Prostate gland (tissue), 2 donors: ENCODE results near the gene LIME1. TPM values are rescaled to one million over a fixed set of nuclear protein-coding genes. Genes with fewer than 3 reads are reported as not detected.

Experiments used
- DNase-seq: peaks from one replicate; pipeline ENCODE4 v3.0.0-alpha.2; 2019; ENCODE audit warnings: low spot score
- H3K27ac ChIP-seq, 2 donors: fragments of 200-600 bp; sonication (generic); 2 replicates each; pipeline ENCODE4 v1.5.1; 2017 to 2019
- H3K27me3 ChIP-seq: fragments of 200-600 bp; sonication (generic); replicated peaks from 2 replicates; pipeline ENCODE4 v1.5.1; 2019; ENCODE audit not compliant: insufficient read depth
- H3K36me3 ChIP-seq, 2 donors: fragments of 200-600 bp; sonication (generic); 1 replicate in 1 of 2; 2 replicates in 1 of 2; pipeline versions ENCODE4 v1.5.1 to v1.8.1; 2017 to 2019
- H3K4me1 ChIP-seq: fragments of 200-600 bp; sonication (generic); replicated peaks from 2 replicates; pipeline ENCODE4 v1.5.1; 2019
- H3K4me3 ChIP-seq, 2 donors: fragments of 200-600 bp; sonication (generic); 2 replicates each; pipeline ENCODE4 v1.5.1; 2017 to 2019
- H3K9me3 ChIP-seq: fragments of 200-600 bp; sonication (generic); 2 replicates; pipeline ENCODE4 v1.5.1; 2017
- CTCF ChIP-seq, 4 experiments: fragments of 200-600 bp in 2 of 4; fragments of 450-650 bp in 2 of 4; sonication (generic) in 2 of 4; IDR thresholded peaks; 1 replicate in 3 of 4; 2 replicates in 1 of 4; pipeline ENCODE4 v1.5.1; 2016 to 2019; ENCODE audit warnings: antibody characterized with exemption in 4 of 4, mild to moderate bottlenecking in 2 of 4, moderate library complexity in 2 of 4
- POLR2A ChIP-seq: fragments of 450-650 bp; IDR thresholded peaks from one replicate; pipeline ENCODE4 v1.6.1; 2016; ENCODE audit warnings: antibody characterized with exemption, mild to moderate bottlenecking
- POLR2AphosphoS5 ChIP-seq: sonication (generic); formaldehyde crosslinking; IDR thresholded peaks from one replicate; pipeline ENCODE4 v1.6.1; 2017; ENCODE audit warnings: antibody characterized with exemption
- WGBS: methylation state at CpG from one replicate; pipeline ENCODE4 v1.1.5; 2018; 5-methylcytosine and 5-hydroxymethylcytosine counted together
- intact Hi-C: fragments of 100-400 bp; cut with DNase I; formaldehyde crosslinking; loops from one replicate; pipeline ENCODE4 v1.14.2; 2022
- total RNA-seq, 2 donors: library from RNA; depleted of rRNA; stranded (reverse); fragments of >200 nt; gene quantifications; one replicate each; pipeline ENCODE4 v1.1.0, GENCODE V29; 2016

LIME1 gene
- total RNA-seq, 2 donors from 2014 or later: 35.0 to 44.4 TPM

GRCh38 chr20:63768591-63769515 lies 32.4 kb downstream of the LIME1 start:
- intact Hi-C loops: no loop called here
- 87% methylated on average over 26 of the region's 26 CpGs for whole genome bisulfite sequencing
- no peak for DNase-seq

GRCh38 chr20:63769891-63770474 lies 33.5 kb downstream of the LIME1 start:
- H3K4me1 ChIP-seq: no peaks in the 10 kb centered on the region
- no peak overlapping the region for H3K27ac ChIP-seq
- DNase-seq: no peak
- intact Hi-C loops: loop anchor here (10.0 kb wide), 1 partner anchor 205 kb away; the partner anchor contains the start of gene SAMD10
- no peaks in the 10 kb centered on the region for H3K27me3 ChIP-seq
- TF ChIP-seq POLR2A (no peak), POLR2AphosphoS5 (no peak), CTCF (IDR thresholded peaks at IDR 0.05) (no peak)
- WGBS: 89% methylated on average over 31 of the region's 31 CpGs
- H3K4me3 ChIP-seq: no peak overlapping the region
- no peaks in the 10 kb centered on the region for H3K9me3 ChIP-seq
- no peaks in the 10 kb centered on the region for H3K36me3 ChIP-seq

More at GRCh38 chr20:63768591-63769515, 32.4 kb downstream of the LIME1 start:
- TF ChIP-seq POLR2AphosphoS5 (no peak), CTCF (IDR thresholded peaks at IDR 0.05) (no peak), POLR2A (no peak)
- no peak overlapping the region for H3K27ac ChIP-seq
- H3K4me1 ChIP-seq: no peaks in the 10 kb centered on the region
- H3K9me3 ChIP-seq: no peaks in the 10 kb centered on the region
- H3K4me3 ChIP-seq: no peak overlapping the region
- H3K27me3 ChIP-seq: no peaks in the 10 kb centered on the region
- H3K36me3 ChIP-seq: no peaks in the 10 kb centered on the region

- Histone ChIP-seq H3K9me3 (no peaks in the 10 kb centered on the region), H3K36me3 (no peaks in the 10 kb centered on the region), H3K27ac (no peak overlapping the region), H3K27me3 (no peaks in the 10 kb centered on the region), H3K4me3 (no peak overlapping the region), H3K4me1 (no peaks in the 10 kb centered on the region)
- intact Hi-C loops: loop anchor here (10.0 kb wide), 1 partner anchor 204 kb away; the partner anchor contains the start of gene SAMD10
- DNase-seq: no peak
- TF ChIP-seq POLR2A: no peak
- TF ChIP-seq CTCF (IDR thresholded peaks at IDR 0.05): no peak
- no peak for TF ChIP-seq POLR2AphosphoS5
- 92% methylated on average over 48 of the region's 52 CpGs for WGBS
Measured at GRCh38 chr20:63771046-63771707, 34.7 kb downstream of the LIME1 start.

- intact Hi-C loops: loop anchor here (10.0 kb wide), 1 partner anchor 202 kb away; the partner anchor contains the start of gene SAMD10
- Histone ChIP-seq H3K4me3 (no peak overlapping the region), H3K9me3 (no peaks in the 10 kb centered on the region), H3K36me3 (no peaks in the 10 kb centered on the region), H3K27me3 (no peaks in the 10 kb centered on the region), H3K27ac (no peak overlapping the region), H3K4me1 (no peaks in the 10 kb centered on the region)
- TF ChIP-seq CTCF (IDR thresholded peaks at IDR 0.05) (no peak), POLR2A (no peak), POLR2AphosphoS5 (no peak)
- no peak for DNase-seq
- 73% methylated on average over 20 of the region's 20 CpGs for WGBS
Measured at GRCh38 chr20:63772781-63773518, 36.5 kb downstream of the LIME1 start.
